NCI-H82 treated with DMSO at 0.1 percent for 48 hours (cell line): Measurements from ENCODE around the gene ZDHHC14.
"Not testable (repeated sequence)": the region's sequence is repeated elsewhere in the genome, so short reads cannot be mapped to it uniquely, and the experiment has no call there.

Experiments
- DNase-seq: peaks from one replicate; lab custom pipeline; 2025; ENCODE audit not compliant: unreplicated experiment; lab: John Stamatoyannopoulos, UW

The ZDHHC14 gene

GRCh38 chr6:157561929-157562810 is 181.2 kb downstream of the ZDHHC14 start:
- no peak for DNase-seq

- DNase-seq, result no peak
Observed at GRCh38 chr6:157562997-157563396, 182.0 kb downstream of the ZDHHC14 start.

GRCh38 chr6:157563611-157564284 is 182.8 kb downstream of the ZDHHC14 start:
- DNase-seq, result no peak

GRCh38 chr6:157568702-157569101 is 187.7 kb downstream of the ZDHHC14 start:
- no peak for DNase-seq

GRCh38 chr6:157569543-157569942 is 188.6 kb downstream of the ZDHHC14 start:
- no peak for DNase-seq

- no peak for DNase-seq
Observed at GRCh38 chr6:157570104-157570503, 189.1 kb downstream of the ZDHHC14 start.

- no peak for DNase-seq
Observed at GRCh38 chr6:157570752-157571151, 189.8 kb downstream of the ZDHHC14 start.

- no peak for DNase-seq
Observed at GRCh38 chr6:157571269-157571668, 190.3 kb downstream of the ZDHHC14 start.

GRCh38 chr6:157571950-157572349 is 191.0 kb downstream of the ZDHHC14 start:
- no peak for DNase-seq

- DNase-seq, result no peak
Observed at GRCh38 chr6:157574851-157575424, 193.9 kb downstream of the ZDHHC14 start.

GRCh38 chr6:157575436-157576145 is 194.6 kb downstream of the ZDHHC14 start:
- DNase-seq, result no peak

GRCh38 chr6:157576991-157577390 is 196.0 kb downstream of the ZDHHC14 start:
- not testable (repeated sequence) for DNase-seq

GRCh38 chr6:157578527-157578926 is 197.5 kb downstream of the ZDHHC14 start:
- not testable (repeated sequence) for DNase-seq

- DNase-seq, result no peak
Observed at GRCh38 chr6:157579467-157580031, 198.6 kb downstream of the ZDHHC14 start.

- DNase-seq, result no peak
Observed at GRCh38 chr6:157584036-157584435, 203.0 kb downstream of the ZDHHC14 start.

GRCh38 chr6:157585274-157586087 is 204.5 kb downstream of the ZDHHC14 start:
- DNase-seq, result no peak

- DNase-seq, result no peak
Observed at GRCh38 chr6:157586088-157586414, 205.1 kb downstream of the ZDHHC14 start.

- no peak for DNase-seq
Observed at GRCh38 chr6:157586476-157587126, 205.6 kb downstream of the ZDHHC14 start.

GRCh38 chr6:157587127-157587926 is 206.3 kb downstream of the ZDHHC14 start:
- no peak for DNase-seq
